Fibroblast of pulmonary artery (primary cell): Measurements from ENCODE around the gene SLC24A4.
A peak's percentile ranks its signal among the peaks of the same experiment; 100 is the strongest.

Experiments
- DNase-seq: peaks from one replicate; pipeline ENCODE4 v3.0.0-alpha.2; 2010; ENCODE audit warnings: low read depth
- H3K4me3 ChIP-seq: replicated peaks from 2 replicates; pipeline ENCODE4 v1.5.1; 2011; ENCODE audit warnings: low read depth, mild to moderate bottlenecking, control low read depth, low read length, moderate library complexity
- TF ChIP-seq, protein P1 (sequence below): IDR thresholded peaks from 2 replicates; pipeline ENCODE4 v1.5.1; 2011; ENCODE audit warnings: mild to moderate bottlenecking, control low read depth, low read length, inconsistent platforms; ENCODE audit errors: missing control alignments

Gene SLC24A4

GRCh38 chr14:92356677-92357076 lies 33.7 kb downstream of the SLC24A4 start:
- no peak for DNase-seq
- no peak overlapping the region for H3K4me3 ChIP-seq
- TF ChIP-seq, protein P1, sequence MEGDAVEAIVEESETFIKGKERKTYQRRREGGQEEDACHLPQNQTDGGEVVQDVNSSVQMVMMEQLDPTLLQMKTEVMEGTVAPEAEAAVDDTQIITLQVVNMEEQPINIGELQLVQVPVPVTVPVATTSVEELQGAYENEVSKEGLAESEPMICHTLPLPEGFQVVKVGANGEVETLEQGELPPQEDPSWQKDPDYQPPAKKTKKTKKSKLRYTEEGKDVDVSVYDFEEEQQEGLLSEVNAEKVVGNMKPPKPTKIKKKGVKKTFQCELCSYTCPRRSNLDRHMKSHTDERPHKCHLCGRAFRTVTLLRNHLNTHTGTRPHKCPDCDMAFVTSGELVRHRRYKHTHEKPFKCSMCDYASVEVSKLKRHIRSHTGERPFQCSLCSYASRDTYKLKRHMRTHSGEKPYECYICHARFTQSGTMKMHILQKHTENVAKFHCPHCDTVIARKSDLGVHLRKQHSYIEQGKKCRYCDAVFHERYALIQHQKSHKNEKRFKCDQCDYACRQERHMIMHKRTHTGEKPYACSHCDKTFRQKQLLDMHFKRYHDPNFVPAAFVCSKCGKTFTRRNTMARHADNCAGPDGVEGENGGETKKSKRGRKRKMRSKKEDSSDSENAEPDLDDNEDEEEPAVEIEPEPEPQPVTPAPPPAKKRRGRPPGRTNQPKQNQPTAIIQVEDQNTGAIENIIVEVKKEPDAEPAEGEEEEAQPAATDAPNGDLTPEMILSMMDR, result no peak

GRCh38 chr14:92360651-92361370 lies 37.8 kb downstream of the SLC24A4 start:
- no peak for DNase-seq
- TF ChIP-seq, protein P1, result no peak
- no peak overlapping the region for H3K4me3 ChIP-seq

DNA sequence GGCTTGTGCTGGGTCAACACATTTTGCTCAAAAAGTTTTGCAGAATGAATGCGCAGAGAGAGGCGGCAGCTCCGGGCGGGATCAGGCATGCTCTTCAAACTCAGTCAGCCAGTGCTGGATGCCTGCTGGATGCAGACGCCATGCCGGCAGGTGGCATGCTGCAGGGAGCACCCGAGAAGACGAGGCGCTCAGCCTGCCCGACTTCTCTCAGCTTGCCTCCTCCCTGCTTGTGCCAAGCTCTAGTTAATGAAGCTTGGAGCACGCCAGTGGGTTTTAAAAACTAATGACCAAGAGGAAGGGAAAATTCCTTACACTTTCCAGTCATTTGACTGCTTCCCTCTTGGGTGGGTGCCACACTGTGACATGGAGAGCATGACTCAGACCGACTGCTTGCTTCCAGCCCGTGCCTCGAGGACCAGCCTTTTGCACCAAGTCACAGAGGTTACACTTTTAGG lies 39.8 kb downstream of the SLC24A4 start:
- no peak overlapping the region for H3K4me3 ChIP-seq
- DNase-seq, result peak; percentile 4
- TF ChIP-seq, protein P1, result no peak

DNA sequence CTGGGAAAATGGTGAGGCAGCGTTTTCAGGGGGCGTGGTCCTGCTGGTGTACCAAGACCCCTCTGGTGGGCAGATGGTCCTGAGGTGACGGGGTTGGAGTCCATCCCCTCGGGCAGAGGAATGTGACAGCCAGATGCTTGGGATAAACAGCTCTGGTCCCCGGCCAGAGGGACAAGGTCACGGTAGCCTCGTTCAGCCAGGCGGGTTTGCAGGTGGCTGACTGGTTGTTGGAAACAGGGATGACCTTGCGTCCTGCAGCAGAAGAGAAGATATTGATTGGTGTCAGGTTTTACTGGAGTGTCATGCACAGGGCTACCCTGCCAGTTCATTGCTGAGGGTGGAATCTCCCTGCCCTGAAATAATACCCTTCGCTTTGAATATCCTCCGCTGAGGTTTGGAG lies 43.3 kb downstream of the SLC24A4 start:
- no peak overlapping the region for H3K4me3 ChIP-seq
- TF ChIP-seq, protein P1, result no peak
- no peak for DNase-seq

DNA sequence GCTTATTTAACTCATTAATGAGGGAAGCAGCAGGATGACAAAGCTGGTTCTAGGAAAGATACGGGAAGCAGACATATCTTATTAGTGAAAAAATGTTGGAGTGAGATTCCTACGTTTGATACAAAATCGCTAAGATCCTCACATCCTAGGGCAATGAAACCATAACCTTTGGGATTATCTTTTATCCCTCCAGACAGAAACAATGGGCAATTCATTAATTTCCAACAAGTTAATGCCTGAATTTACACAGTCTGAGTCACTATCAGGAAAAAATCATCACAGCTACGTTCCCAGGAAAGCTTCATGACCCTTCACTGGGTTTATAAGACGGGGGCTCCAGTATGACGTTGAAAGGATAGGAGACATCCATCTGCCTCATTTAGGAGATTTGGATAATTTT lies 45.0 kb downstream of the SLC24A4 start:
- no peak overlapping the region for H3K4me3 ChIP-seq
- TF ChIP-seq, protein P1, result no peak
- DNase-seq, result no peak

GRCh38 chr14:92369097-92369496 lies 46.1 kb downstream of the SLC24A4 start:
- TF ChIP-seq, protein P1, result no peak
- no peak overlapping the region for H3K4me3 ChIP-seq
- no peak for DNase-seq

DNA sequence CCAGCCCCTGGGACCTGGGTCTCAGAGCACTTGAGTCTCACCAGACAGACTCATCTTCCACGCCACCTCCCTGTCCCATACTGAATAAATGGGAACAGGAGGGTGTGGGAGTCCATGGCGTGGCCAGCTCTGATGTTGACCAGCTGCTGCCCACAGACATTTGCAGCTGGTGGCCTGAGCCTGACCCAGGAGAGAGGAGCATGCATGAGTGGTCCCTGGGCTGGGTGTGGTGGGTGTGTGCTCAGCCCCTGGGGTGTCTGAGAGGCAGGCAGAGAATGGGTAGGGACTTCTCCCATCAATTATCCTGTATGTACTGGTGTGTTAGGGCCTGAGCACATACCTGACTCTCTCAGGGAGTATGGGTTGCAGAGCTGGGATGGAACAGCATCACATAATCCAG lies 49.3 kb downstream of the SLC24A4 start:
- TF ChIP-seq, protein P1, result no peak

More for the DNA sequence above, 49.3 kb downstream of the SLC24A4 start:
- H3K4me3 ChIP-seq, result no peak overlapping the region
- no peak for DNase-seq
